Right hindlimb (tissue), 1 donor: ENCODE data around the gene LDLRAD3.

Experiments used
- DNase-seq: peaks from one replicate; pipeline ENCODE4 v3.0.0-alpha.2; 2018

The LDLRAD3 gene

GRCh38 chr11:36216061-36216615 lies 272.3 kb downstream of the LDLRAD3 start:
- no peak for DNase-seq

GRCh38 chr11:36218283-36218921 lies 274.5 kb downstream of the LDLRAD3 start:
- no peak for DNase-seq

- DNase-seq = no peak
Measured at GRCh38 chr11:36219996-36220395, 276.1 kb downstream of the LDLRAD3 start.

GRCh38 chr11:36222831-36223635 lies 279.2 kb downstream of the LDLRAD3 start:
- no peak for DNase-seq

- no peak for DNase-seq
Measured at GRCh38 chr11:36224209-36224882, 280.5 kb downstream of the LDLRAD3 start.

GRCh38 chr11:36227044-36227443 lies 283.2 kb downstream of the LDLRAD3 start:
- DNase-seq = no peak

GRCh38 chr11:36228689-36229088 lies 284.8 kb downstream of the LDLRAD3 start:
- no peak for DNase-seq

- no peak for DNase-seq
Measured at GRCh38 chr11:36229091-36229705, 285.3 kb downstream of the LDLRAD3 start.

- no peak for DNase-seq
Measured at GRCh38 chr11:36230779-36231699, 287.2 kb downstream of the LDLRAD3 start.

- DNase-seq = no peak
Measured at GRCh38 chr11:36233204-36233603, 289.3 kb downstream of the LDLRAD3 start.

GRCh38 chr11:36234825-36235224 lies 291.0 kb downstream of the LDLRAD3 start:
- DNase-seq = no peak

GRCh38 chr11:36235750-36236149 lies 291.9 kb downstream of the LDLRAD3 start:
- no peak for DNase-seq

GRCh38 chr11:36237391-36237790 lies 293.5 kb downstream of the LDLRAD3 start:
- no peak for DNase-seq

- DNase-seq = no peak
Measured at GRCh38 chr11:36238036-36238631, 294.3 kb downstream of the LDLRAD3 start.

- DNase-seq = no peak
Measured at GRCh38 chr11:36238881-36239280, 295.0 kb downstream of the LDLRAD3 start.

GRCh38 chr11:36239636-36240035 lies 295.8 kb downstream of the LDLRAD3 start:
- no peak for DNase-seq

- DNase-seq = no peak
Measured at GRCh38 chr11:36240173-36240572, 296.3 kb downstream of the LDLRAD3 start.

- DNase-seq = no peak
Measured at GRCh38 chr11:36240801-36241200, 296.9 kb downstream of the LDLRAD3 start.

- DNase-seq = no peak
Measured at GRCh38 chr11:36241497-36241896, 297.6 kb downstream of the LDLRAD3 start.

GRCh38 chr11:36243641-36244040 lies 299.8 kb downstream of the LDLRAD3 start:
- no peak for DNase-seq

GRCh38 chr11:36247493-36247892 lies 303.6 kb downstream of the LDLRAD3 start:
- DNase-seq = no peak

- no peak for DNase-seq
Measured at GRCh38 chr11:36248436-36248835, 304.6 kb downstream of the LDLRAD3 start.
